Activated B cell treated with CpG ODN at 0.5 μM for 24 hours (primary cell): ENCODE data around the gene ENOX1. TPM values are rescaled to one million over a fixed set of nuclear protein-coding genes. Genes with fewer than 3 reads are reported as not detected.

ENCODE experiments used
- ATAC-seq: fragments of 200-7000 bp; cut with Tn5 transposase; one replicate; pipeline ENCODE4 v1.10.0; 2021; ENCODE audit warnings: low read depth, mild to moderate bottlenecking, moderate library complexity
- CTCF ChIA-PET: fragments of 350-600 bp; sonication (Branson Sonifier 250); formaldehyde crosslinking; loops from one replicate; lab custom pipeline; 2021; ENCODE audit warnings: antibody characterized with exemption; lab: Charles Lee
- POLR2A ChIA-PET: fragments of 350-600 bp; sonication (Branson Sonifier 250); formaldehyde crosslinking; loops from one replicate; lab custom pipeline; 2021; ENCODE audit warnings: antibody characterized with exemption; lab: Charles Lee
- DNase-seq: peaks from one replicate; pipeline ENCODE4 v3.0.0; 2022
- H3K27ac Mint-ChIP-seq: one replicate; pipeline ENCODE4 v1.8.0; 2020; ENCODE audit warnings: mixed read lengths
- H3K27me3 Mint-ChIP-seq: one replicate; pipeline ENCODE4 v1.8.0; 2021; ENCODE audit warnings: mixed read lengths
- H3K36me3 Mint-ChIP-seq: one replicate; pipeline ENCODE4 v1.8.0; 2021; ENCODE audit warnings: low read depth, mixed read lengths
- H3K4me1 Mint-ChIP-seq: one replicate; pipeline ENCODE4 v1.8.0; 2021; ENCODE audit warnings: mixed read lengths
- H3K4me3 Mint-ChIP-seq: one replicate; pipeline ENCODE4 v1.8.0; 2020; ENCODE audit warnings: mild to moderate bottlenecking, mixed read lengths
- H3K9me3 Mint-ChIP-seq: one replicate; pipeline ENCODE4 v1.8.0; 2020; ENCODE audit warnings: mixed read lengths
- intact Hi-C: fragments of 100-400 bp; cut with micrococcal nuclease; formaldehyde crosslinking; loops from one replicate; pipeline ENCODE4 v1.15.1; 2024
- total RNA-seq: library from RNA; stranded (reverse); gene quantifications from 2 replicates; pipeline ENCODE4 v1.2.3, GENCODE V29; 2022
- TF ChIP-seq, protein P1 (sequence below): fragments of 200-600 bp; IDR thresholded peaks from one replicate; pipeline ENCODE4 v1.8.0; 2022; ENCODE audit warnings: antibody characterized with exemption, mild to moderate bottlenecking

The ENOX1 gene
- total RNA-seq, 1 donor from 2014 or later = not detected

DNA sequence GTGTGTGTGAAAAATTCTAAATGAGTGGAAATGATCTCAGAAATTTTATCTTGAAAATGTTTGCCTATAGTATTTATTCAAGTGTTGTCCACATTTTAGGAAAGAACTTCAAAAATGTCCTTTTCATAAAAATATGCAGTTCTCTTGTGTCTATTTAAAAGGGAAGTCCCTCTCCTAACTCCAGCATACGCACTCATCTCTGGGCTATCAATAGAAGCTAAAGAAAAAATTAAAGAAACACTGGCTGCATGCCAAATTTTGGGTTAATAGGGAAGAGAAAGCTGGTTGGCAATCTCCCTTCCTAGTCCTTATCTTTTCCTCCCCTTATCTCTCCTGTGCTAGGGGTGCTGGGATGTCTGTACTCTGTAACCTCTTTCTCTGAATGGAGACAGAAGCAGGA, 313.3 kb downstream of the ENOX1 start:
- DNase-seq (no peak), ATAC-seq (no peak)
- Mint-ChIP-seq H3K27ac (no peak overlapping the region), H3K27me3 (no peaks in the 10 kb centered on the region), H3K9me3 (no peaks in the 10 kb centered on the region), H3K4me1 (no peaks in the 10 kb centered on the region), H3K4me3 (no peak overlapping the region), H3K36me3 (no peaks in the 10 kb centered on the region)
- POLR2A ChIA-PET = no interaction called here
- intact Hi-C loops = no loop called here
- TF ChIP-seq, protein P1, sequence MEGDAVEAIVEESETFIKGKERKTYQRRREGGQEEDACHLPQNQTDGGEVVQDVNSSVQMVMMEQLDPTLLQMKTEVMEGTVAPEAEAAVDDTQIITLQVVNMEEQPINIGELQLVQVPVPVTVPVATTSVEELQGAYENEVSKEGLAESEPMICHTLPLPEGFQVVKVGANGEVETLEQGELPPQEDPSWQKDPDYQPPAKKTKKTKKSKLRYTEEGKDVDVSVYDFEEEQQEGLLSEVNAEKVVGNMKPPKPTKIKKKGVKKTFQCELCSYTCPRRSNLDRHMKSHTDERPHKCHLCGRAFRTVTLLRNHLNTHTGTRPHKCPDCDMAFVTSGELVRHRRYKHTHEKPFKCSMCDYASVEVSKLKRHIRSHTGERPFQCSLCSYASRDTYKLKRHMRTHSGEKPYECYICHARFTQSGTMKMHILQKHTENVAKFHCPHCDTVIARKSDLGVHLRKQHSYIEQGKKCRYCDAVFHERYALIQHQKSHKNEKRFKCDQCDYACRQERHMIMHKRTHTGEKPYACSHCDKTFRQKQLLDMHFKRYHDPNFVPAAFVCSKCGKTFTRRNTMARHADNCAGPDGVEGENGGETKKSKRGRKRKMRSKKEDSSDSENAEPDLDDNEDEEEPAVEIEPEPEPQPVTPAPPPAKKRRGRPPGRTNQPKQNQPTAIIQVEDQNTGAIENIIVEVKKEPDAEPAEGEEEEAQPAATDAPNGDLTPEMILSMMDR = no peak
- CTCF ChIA-PET = no interaction called here

DNA sequence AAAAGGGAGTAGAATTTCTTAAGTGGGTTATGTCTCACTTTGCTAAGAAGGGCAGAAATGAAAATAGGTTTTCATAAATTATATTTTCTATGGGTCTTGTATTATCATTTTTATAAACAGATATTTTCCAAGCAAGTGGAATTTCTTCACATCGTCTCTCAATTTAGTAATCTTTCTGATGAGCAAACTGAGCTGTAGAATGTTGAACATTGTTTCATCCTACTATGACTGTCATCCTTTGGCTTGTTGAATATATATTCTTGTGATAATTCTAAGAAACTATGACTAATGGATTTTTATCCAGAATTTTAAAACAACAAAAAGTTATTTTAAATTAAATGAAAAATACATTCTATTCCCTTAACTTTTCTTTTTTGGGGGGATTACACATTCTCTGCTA, 313.8 kb downstream of the ENOX1 start:
- ChIA-PET POLR2A (no interaction called here), CTCF (no interaction called here)
- Mint-ChIP-seq H3K4me1 (no peaks in the 10 kb centered on the region), H3K9me3 (no peaks in the 10 kb centered on the region), H3K4me3 (no peak overlapping the region), H3K36me3 (no peaks in the 10 kb centered on the region), H3K27me3 (no peaks in the 10 kb centered on the region), H3K27ac (no peak overlapping the region)
- intact Hi-C loops = no loop called here
- TF ChIP-seq, protein P1 = no peak
- DNase-seq (no peak), ATAC-seq (no peak)

DNA sequence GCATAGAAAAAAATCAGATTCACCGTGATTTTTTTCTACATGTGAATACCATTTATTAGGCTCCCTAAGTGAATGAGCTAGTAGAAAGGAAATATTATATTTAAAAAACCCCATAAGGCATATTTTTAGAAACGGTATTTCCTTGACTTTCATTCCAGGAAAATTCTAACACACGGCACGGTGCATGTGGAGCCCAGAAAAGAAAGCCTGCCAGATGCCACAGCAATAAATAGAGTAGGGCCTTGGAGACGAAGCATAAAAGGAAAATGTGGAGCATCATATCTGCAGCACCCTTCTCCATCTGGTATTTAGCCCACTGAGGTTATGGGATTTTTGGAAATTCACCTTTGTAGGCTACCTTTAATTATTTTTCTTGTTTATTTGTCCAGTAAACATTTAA, 314.4 kb downstream of the ENOX1 start:
- intact Hi-C loops = no loop called here
- Mint-ChIP-seq H3K4me3 (no peak overlapping the region), H3K4me1 (no peaks in the 10 kb centered on the region), H3K27me3 (no peaks in the 10 kb centered on the region), H3K36me3 (no peaks in the 10 kb centered on the region), H3K27ac (no peak overlapping the region), H3K9me3 (no peaks in the 10 kb centered on the region)
- ATAC-seq (no peak), DNase-seq (no peak)
- ChIA-PET POLR2A (no interaction called here), CTCF (no interaction called here)
- TF ChIP-seq, protein P1 = no peak

DNA sequence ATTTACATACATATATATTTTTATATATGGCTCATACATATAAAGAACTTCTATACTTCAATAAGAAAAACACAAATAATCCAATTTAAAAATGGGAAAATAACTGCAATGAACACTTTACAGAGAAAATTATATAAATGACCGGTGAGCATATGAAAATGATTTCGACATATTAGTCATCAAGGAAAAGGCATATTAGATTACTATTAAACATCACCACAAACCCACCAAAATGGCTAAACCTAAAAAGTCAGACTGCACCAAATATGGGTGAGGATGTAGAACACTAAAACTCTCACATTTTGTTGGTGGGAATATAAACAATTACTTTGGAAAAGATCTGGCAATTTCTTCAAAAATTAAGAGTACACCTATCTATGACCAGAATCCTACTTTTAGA, 316.2 kb downstream of the ENOX1 start:
- no peaks in the 10 kb centered on the region for H3K4me1 Mint-ChIP-seq
- CTCF ChIA-PET = no interaction called here
- ATAC-seq (no peak), DNase-seq (no peak)
- no peaks in the 10 kb centered on the region for H3K9me3 Mint-ChIP-seq
- TF ChIP-seq, protein P1 = no peak
- intact Hi-C loops = no loop called here
- no peak overlapping the region for H3K27ac Mint-ChIP-seq
- no peaks in the 10 kb centered on the region for H3K36me3 Mint-ChIP-seq
- POLR2A ChIA-PET = interaction anchor here (0.6 kb wide), 1 partner anchor 161 kb away, joined by 3 read pairs; no protein-coding TSS in a partner anchor
- no peaks in the 10 kb centered on the region for H3K27me3 Mint-ChIP-seq
- no peak overlapping the region for H3K4me3 Mint-ChIP-seq

DNA sequence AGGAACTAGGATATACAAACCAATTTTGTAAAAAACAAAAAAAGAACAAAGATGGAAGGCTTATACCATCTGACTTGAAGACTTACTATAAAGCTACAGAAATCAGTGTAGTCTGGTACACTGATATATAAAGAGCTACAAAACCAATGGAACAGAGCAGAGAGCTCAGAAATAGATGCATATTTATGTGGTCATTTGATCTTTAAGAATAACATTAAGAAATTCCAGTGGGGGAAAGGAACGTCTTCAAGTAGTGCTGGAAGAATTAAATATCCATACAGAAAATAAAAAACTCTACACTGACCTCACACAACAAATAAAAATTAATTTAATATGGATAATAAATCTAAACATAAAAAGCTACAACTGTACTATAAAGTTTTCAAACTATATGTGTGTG, 317.0 kb downstream of the ENOX1 start:
- Mint-ChIP-seq H3K27me3 (no peaks in the 10 kb centered on the region), H3K9me3 (no peaks in the 10 kb centered on the region), H3K4me1 (no peaks in the 10 kb centered on the region), H3K4me3 (no peak overlapping the region), H3K27ac (no peak overlapping the region), H3K36me3 (no peaks in the 10 kb centered on the region)
- no peak for ATAC-seq
- intact Hi-C loops = no loop called here
- no peak for DNase-seq
- TF ChIP-seq, protein P1 = no peak
- POLR2A ChIA-PET = no interaction called here
- CTCF ChIA-PET = interaction anchor here (0.6 kb wide), 1 partner anchor 388 kb away, joined by 3 read pairs; no protein-coding TSS in a partner anchor
